GM12873 (cell line): ENCODE measurements around the gene ARHGAP15.
A peak's percentile ranks its signal among the peaks of the same experiment; 100 is the strongest.

ENCODE experiments used
- CTCF ChIP-seq: IDR thresholded peaks from 2 replicates; pipeline ENCODE4 v1.5.1; 2012; ENCODE audit warnings: low read depth, mild to moderate bottlenecking, moderate library complexity, low read length, control low read depth; ENCODE audit not compliant: insufficient read depth; ENCODE audit errors: missing control alignments

The ARHGAP15 gene

GRCh38 chr2:143160732-143161707 lies 31.8 kb downstream of the ARHGAP15 start:
- no peak for TF ChIP-seq CTCF

GRCh38 chr2:143162123-143162837 lies 33.1 kb downstream of the ARHGAP15 start:
- peak; percentile 81 for TF ChIP-seq CTCF

- TF ChIP-seq CTCF, result no peak
Measured at GRCh38 chr2:143162997-143163396, 33.8 kb downstream of the ARHGAP15 start.

GRCh38 chr2:143163499-143163898 lies 34.3 kb downstream of the ARHGAP15 start:
- no peak for TF ChIP-seq CTCF

GRCh38 chr2:143165291-143165690 lies 36.1 kb downstream of the ARHGAP15 start:
- no peak for TF ChIP-seq CTCF

GRCh38 chr2:143169105-143169504 lies 39.9 kb downstream of the ARHGAP15 start:
- no peak for TF ChIP-seq CTCF

GRCh38 chr2:143171817-143172216 lies 42.6 kb downstream of the ARHGAP15 start:
- TF ChIP-seq CTCF, result no peak
